ENCODE measurements around the gene CTDSPL.

CTDSPL gene

GRCh38 chr3:38005076-38006020, 143.7 kb downstream of the CTDSPL start:
- no peak for DNase-seq

GRCh38 chr3:38006031-38006430, 144.4 kb downstream of the CTDSPL start:
- no peak for DNase-seq

GRCh38 chr3:38006445-38006995, 144.8 kb downstream of the CTDSPL start:
- DNase-seq: no peak

GRCh38 chr3:38007754-38008090, 146.0 kb downstream of the CTDSPL start:
- no peak for DNase-seq

- no peak for DNase-seq
These were observed 146.6 kb downstream of the CTDSPL start for GRCh38 chr3:38008191-38008701.

GRCh38 chr3:38008971-38009580, 147.4 kb downstream of the CTDSPL start:
- no peak for DNase-seq

GRCh38 chr3:38009807-38010591, 148.3 kb downstream of the CTDSPL start:
- DNase-seq: no peak

- no peak for DNase-seq
These were observed 149.4 kb downstream of the CTDSPL start for GRCh38 chr3:38011111-38011510.

GRCh38 chr3:38015485-38015884, 153.8 kb downstream of the CTDSPL start:
- DNase-seq: no peak

GRCh38 chr3:38015984-38016383, 154.3 kb downstream of the CTDSPL start:
- DNase-seq: no peak

- no peak for DNase-seq
These were observed 154.7 kb downstream of the CTDSPL start for GRCh38 chr3:38016410-38016809.

GRCh38 chr3:38016847-38017444, 155.3 kb downstream of the CTDSPL start:
- no peak for DNase-seq

- DNase-seq: no peak
These were observed 156.0 kb downstream of the CTDSPL start for GRCh38 chr3:38017445-38018295.

GRCh38 chr3:38018296-38019266, 156.9 kb downstream of the CTDSPL start:
- no peak for DNase-seq

- DNase-seq: no peak
These were observed 158.1 kb downstream of the CTDSPL start for GRCh38 chr3:38019658-38020341.

- no peak for DNase-seq
These were observed 158.7 kb downstream of the CTDSPL start for GRCh38 chr3:38020342-38020726.

GRCh38 chr3:38021196-38021595, 159.5 kb downstream of the CTDSPL start:
- DNase-seq: no peak

- DNase-seq: no peak
These were observed 160.6 kb downstream of the CTDSPL start for GRCh38 chr3:38022301-38022700.

- DNase-seq: no peak
These were observed 161.4 kb downstream of the CTDSPL start for GRCh38 chr3:38022896-38023709.

Measured in stimulated activated CD4-positive, alpha-beta T cell treated with anti-CD3 and anti-CD28 coated beads, Interleukin-2, amount 100 ng/mL, for 24 hours (primary cell).